SU-DHL-6 (cell line): ENCODE data around the gene MYL9.

Source experiments
- CTCF ChIP-seq: fragments of 200-600 bp; sonication (generic); IDR thresholded peaks from one replicate; pipeline ENCODE4 v1.5.1; 2017; ENCODE audit warnings: antibody characterized with exemption, mild to moderate bottlenecking, low read length, moderate library complexity; ENCODE audit not compliant: insufficient read depth, poor library complexity, severe bottlenecking
- EZH2phosphoT487 ChIP-seq: fragments of 200-600 bp; sonication (generic), shearing (Covaris generic); conservative IDR thresholded peaks from 2 replicates; pipeline ENCODE4 v1.6.1; 2018; ENCODE audit warnings: mild to moderate bottlenecking, antibody characterized with exemption, low read length, moderate library complexity, mixed read lengths

GRCh38 chr20:36532822-36533221 is 8.5 kb upstream of the MYL9 start:
- TF ChIP-seq CTCF (no peak), EZH2phosphoT487 (no peak)
